Breast epithelium (tissue), 3 donors: ENCODE measurements around the gene BICC1.

Source experiments
- POLR2A ChIP-seq: fragments of 450-650 bp; IDR thresholded peaks from one replicate; pipeline ENCODE4 v1.6.1; 2016; ENCODE audit warnings: antibody characterized with exemption, mild to moderate bottlenecking, moderate library complexity
- POLR2AphosphoS5 ChIP-seq, 3 donors: sonication (generic); formaldehyde crosslinking; IDR thresholded peaks; one replicate each; pipeline ENCODE4 v1.6.1; 2017; ENCODE audit warnings: antibody characterized with exemption in 3 of 3

GRCh38 chr10:58791137-58791536, 278.5 kb downstream of the BICC1 start:
- TF ChIP-seq POLR2AphosphoS5 (IDR thresholded peaks at IDR 0.05) = no peak
- no peak for TF ChIP-seq POLR2A
